Measurements from ENCODE around the gene ALB. TPM values are rescaled to one million over a fixed set of nuclear protein-coding genes. Genes with fewer than 3 reads are reported as not detected.

ALB gene
- total RNA-seq, 1 donor from 2014 or later: 51.5 TPM

DNA sequence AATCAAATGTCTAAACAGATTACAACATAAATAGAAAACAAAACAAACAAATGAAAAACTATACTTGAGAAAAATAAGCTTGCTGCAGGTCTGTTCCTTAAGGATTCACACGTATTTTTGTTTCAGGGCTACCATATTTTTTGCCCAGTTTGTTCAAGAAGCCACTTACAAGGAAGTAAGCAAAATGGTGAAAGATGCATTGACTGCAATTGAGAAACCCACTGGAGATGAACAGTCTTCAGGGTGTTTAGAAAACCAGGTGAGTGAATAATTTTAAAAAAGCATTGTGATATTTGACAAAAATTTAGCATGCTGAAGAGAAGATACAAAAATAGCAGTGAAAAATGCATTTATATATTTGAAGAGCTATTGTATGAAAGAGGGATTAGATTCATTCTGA lies 34.0 kb downstream of the ALB start:
- TF ChIP-seq, protein P1, sequence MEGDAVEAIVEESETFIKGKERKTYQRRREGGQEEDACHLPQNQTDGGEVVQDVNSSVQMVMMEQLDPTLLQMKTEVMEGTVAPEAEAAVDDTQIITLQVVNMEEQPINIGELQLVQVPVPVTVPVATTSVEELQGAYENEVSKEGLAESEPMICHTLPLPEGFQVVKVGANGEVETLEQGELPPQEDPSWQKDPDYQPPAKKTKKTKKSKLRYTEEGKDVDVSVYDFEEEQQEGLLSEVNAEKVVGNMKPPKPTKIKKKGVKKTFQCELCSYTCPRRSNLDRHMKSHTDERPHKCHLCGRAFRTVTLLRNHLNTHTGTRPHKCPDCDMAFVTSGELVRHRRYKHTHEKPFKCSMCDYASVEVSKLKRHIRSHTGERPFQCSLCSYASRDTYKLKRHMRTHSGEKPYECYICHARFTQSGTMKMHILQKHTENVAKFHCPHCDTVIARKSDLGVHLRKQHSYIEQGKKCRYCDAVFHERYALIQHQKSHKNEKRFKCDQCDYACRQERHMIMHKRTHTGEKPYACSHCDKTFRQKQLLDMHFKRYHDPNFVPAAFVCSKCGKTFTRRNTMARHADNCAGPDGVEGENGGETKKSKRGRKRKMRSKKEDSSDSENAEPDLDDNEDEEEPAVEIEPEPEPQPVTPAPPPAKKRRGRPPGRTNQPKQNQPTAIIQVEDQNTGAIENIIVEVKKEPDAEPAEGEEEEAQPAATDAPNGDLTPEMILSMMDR (IDR thresholded peaks at IDR 0.05): no peak
- no peaks in the 10 kb centered on the region for H3K27me3 ChIP-seq
- no peak overlapping the region for H3K4me3 ChIP-seq
- DNase-seq (ENCODE audit: low spot score in 2 of 2): no peak
- no peaks in the 10 kb centered on the region for H3K9me3 ChIP-seq
- H3K4me1 ChIP-seq: no peaks in the 10 kb centered on the region
- H3K27ac ChIP-seq: no peak overlapping the region
- intact Hi-C loops (cut with DNase I): no loop called here
- H3K36me3 ChIP-seq: no peaks in the 10 kb centered on the region

DNA sequence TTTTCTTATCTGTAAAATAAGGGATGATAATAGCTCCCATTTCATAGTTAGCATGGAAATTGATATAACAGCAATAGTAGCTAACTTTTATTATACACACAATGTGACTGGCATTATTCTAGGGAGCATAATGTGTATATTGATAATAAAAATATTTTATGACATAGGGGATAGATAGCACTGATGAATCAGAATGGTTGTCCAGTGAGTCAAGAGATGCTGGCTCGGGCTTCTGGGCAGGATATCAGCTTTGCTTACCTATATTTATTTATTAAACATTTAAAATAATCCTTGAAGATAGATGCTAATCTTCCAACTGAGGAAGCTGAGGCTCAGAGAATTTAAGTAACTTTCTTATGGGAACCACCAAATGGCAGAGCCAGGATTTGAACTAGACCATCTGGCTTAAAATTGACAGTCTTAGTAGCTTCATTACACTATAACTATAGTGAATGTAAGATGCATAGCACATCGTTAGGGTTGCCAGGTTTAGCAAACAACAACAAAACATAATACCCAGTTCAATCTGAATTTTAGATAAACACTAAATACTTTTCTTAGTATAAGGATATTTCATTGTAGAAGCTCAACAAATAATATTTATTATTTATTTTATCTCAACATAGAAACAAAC lies 34.6 kb downstream of the ALB start:
- TF ChIP-seq, protein P1 (IDR thresholded peaks at IDR 0.05): no peak
- intact Hi-C loops (cut with DNase I): no loop called here
- no peak overlapping the region for H3K27ac ChIP-seq
- no peak overlapping the region for H3K4me3 ChIP-seq
- no peaks in the 10 kb centered on the region for H3K4me1 ChIP-seq
- H3K27me3 ChIP-seq: no peaks in the 10 kb centered on the region
- H3K9me3 ChIP-seq: no peaks in the 10 kb centered on the region
- no peak for DNase-seq (ENCODE audit: low spot score in 2 of 2)
- H3K36me3 ChIP-seq: no peaks in the 10 kb centered on the region

DNA sequence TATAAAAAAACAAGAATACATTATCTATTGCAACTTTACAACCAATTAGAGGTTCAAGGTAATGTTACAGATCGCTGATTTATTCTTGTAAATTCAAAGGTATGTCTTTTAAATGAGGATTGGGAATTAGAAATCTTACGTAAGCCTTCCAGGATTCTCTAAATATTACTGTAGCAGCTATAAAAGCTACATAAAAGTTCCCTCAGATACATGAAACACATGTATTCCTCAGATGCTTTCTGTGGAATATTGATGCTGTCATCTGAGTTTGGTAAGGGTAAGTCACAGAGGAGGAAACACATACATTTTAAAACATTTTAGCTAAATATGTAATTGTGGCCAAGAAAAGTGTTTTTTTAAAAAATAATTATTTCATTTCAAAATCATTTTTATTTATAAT lies 35.4 kb downstream of the ALB start:
- Histone ChIP-seq H3K9me3 (no peaks in the 10 kb centered on the region), H3K27ac (no peak overlapping the region), H3K4me1 (no peaks in the 10 kb centered on the region), H3K4me3 (no peak overlapping the region), H3K36me3 (no peaks in the 10 kb centered on the region), H3K27me3 (no peaks in the 10 kb centered on the region)
- no peak for DNase-seq (ENCODE audit: low spot score in 2 of 2)
- intact Hi-C loops (cut with DNase I): no loop called here
- TF ChIP-seq, protein P1 (IDR thresholded peaks at IDR 0.05): no peak

DNA sequence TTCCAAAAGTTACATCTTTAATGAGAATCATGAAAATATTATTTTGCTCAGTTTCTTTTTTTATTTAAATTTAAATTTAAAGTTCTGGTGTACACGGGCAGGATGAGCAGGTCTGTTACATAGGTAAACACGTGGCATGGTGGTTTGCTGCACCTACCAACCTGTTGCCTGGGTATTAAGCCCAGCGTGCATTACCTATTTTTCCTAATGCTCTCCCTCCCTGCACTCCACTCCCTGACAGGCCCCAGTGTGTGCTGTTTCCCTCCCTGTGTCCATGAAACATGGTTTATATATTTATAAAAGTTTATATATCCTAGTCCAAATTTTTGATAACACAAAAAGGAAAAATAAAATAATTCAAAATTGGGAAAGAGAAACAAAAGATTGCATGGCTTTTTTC lies 35.9 kb downstream of the ALB start:
- H3K27me3 ChIP-seq: no peaks in the 10 kb centered on the region
- H3K36me3 ChIP-seq: no peaks in the 10 kb centered on the region
- intact Hi-C loops (cut with DNase I): no loop called here
- DNase-seq (ENCODE audit: low spot score in 2 of 2): no peak
- no peak overlapping the region for H3K27ac ChIP-seq
- no peaks in the 10 kb centered on the region for H3K9me3 ChIP-seq
- H3K4me3 ChIP-seq: no peak overlapping the region
- TF ChIP-seq, protein P1 (IDR thresholded peaks at IDR 0.05): no peak
- H3K4me1 ChIP-seq: no peaks in the 10 kb centered on the region

DNA sequence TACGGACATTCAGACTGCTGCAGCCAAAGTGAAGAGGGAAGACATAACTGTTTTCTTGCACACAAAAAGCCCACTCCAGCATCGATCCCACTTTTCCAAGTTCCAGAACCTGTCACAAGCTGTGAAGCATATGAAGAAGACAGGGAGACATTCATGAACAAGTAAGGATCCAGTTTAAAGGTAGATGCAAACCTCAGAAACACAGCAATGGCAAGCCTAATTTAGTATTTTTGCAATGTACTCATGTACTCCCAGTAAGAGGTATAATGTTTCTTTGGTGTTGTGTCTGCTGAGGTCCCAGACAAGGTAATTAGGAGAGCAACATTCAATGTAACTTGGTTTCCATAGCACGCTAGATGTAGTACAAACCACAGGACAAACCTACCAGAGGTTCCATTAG lies 36.6 kb downstream of the ALB start:
- H3K4me1 ChIP-seq: no peaks in the 10 kb centered on the region
- intact Hi-C loops (cut with DNase I): no loop called here
- no peak overlapping the region for H3K4me3 ChIP-seq
- no peak overlapping the region for H3K27ac ChIP-seq
- no peaks in the 10 kb centered on the region for H3K9me3 ChIP-seq
- no peaks in the 10 kb centered on the region for H3K36me3 ChIP-seq
- H3K27me3 ChIP-seq: no peaks in the 10 kb centered on the region
- DNase-seq (ENCODE audit: low spot score in 2 of 2): no peak
- TF ChIP-seq, protein P1 (IDR thresholded peaks at IDR 0.05): no peak

DNA sequence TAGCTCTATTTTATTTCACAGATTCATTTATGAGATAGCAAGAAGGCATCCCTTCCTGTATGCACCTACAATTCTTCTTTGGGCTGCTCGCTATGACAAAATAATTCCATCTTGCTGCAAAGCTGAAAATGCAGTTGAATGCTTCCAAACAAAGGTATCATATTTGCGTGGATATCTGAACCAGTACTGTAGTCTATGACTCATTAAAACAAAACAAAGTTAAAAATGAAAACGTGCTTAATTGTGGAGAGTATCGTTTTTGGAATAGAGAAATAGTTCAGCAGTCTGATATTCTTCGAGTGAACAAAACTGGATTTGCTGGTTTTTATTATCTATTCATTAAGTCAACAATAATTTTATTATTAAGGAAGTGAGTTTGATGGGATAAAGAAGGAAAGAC lies 38.2 kb downstream of the ALB start:
- DNase-seq (ENCODE audit: low spot score in 2 of 2): no peak
- Histone ChIP-seq H3K4me3 (no peak overlapping the region), H3K36me3 (no peaks in the 10 kb centered on the region), H3K9me3 (no peaks in the 10 kb centered on the region), H3K4me1 (no peaks in the 10 kb centered on the region), H3K27me3 (no peaks in the 10 kb centered on the region), H3K27ac (no peak overlapping the region)
- intact Hi-C loops (cut with DNase I): no loop called here
- TF ChIP-seq, protein P1 (IDR thresholded peaks at IDR 0.05): no peak

Data from ascending aorta (tissue), 2 donors.